K562 (cell line): ENCODE measurements around the gene KRT83. TPM values are rescaled to one million over a fixed set of nuclear protein-coding genes. Genes with fewer than 3 reads are reported as not detected.

Experiments used
- ATAC-seq: fragments of 200-7000 bp; cut with Tn5 transposase; 3 replicates; pipeline ENCODE4 v1.9.1; 2020; ENCODE audit warnings: moderate library complexity
- BruUV-seq: library from RNA; stranded (reverse); fragments of 400-500 nt; replicated peaks from 2 replicates; lab custom pipeline; 2021; lab: Mats Ljungman, UMichigan
- CTCF ChIA-PET: fragments of 300-600 bp; formaldehyde crosslinking; extraction: SDS; loops from one replicate; lab custom pipeline; 2021; ENCODE audit warnings: low intra/inter-chr PET ratio; lab: Yijun Ruan, JAX
- POLR2A ChIA-PET: fragments of 300-600, 350-650 bp; sonication (Branson Sonifier 250); formaldehyde crosslinking; extraction: SDS; loops from one replicate; lab custom pipeline; 2021; ENCODE audit warnings: antibody characterized with exemption, inconsistent platforms; lab: Yijun Ruan, JAX
- DNase-seq, 4 experiments: peaks; one replicate each; pipeline versions ENCODE4 v3.0.0 to v3.0.0-alpha.2; 2011 to 2018; ENCODE audit warnings: low spot score in 3 of 4, mixed read lengths in 3 of 4; ENCODE audit errors: extremely low read depth in 1 of 4
- FAIRE-seq: peaks from 2 replicates; lab custom pipeline; 2011; peaks lifted over from hg19 to GRCh38; lab: Jason Lieb, UNC
- H2AFZ ChIP-seq: 2 replicates; pipeline ENCODE4 v1.6.0; 2011; ENCODE audit warnings: low read depth, low read length, control low read depth, inconsistent platforms
- H3K27ac ChIP-seq: fragments of 200-600 bp; 3 replicates; pipeline ENCODE4 v1.8.0; 2011; ENCODE audit warnings: low read depth, mild to moderate bottlenecking, control low read depth, inconsistent platforms, low read length, moderate library complexity, mixed read lengths; ENCODE audit errors: extremely low read depth
- H3K27me3 ChIP-seq, 2 experiments: fragments of 300-600 bp in 1 of 2; 2 replicates in 1 of 2; 3 replicates in 1 of 2; pipeline versions ENCODE4 v1.6.0 to v1.8.0; 2011; ENCODE audit warnings: inconsistent platforms in 2 of 2, low read length in 2 of 2, mild to moderate bottlenecking in 1 of 2, mixed read lengths in 1 of 2, moderate library complexity in 1 of 2; ENCODE audit not compliant: control insufficient read depth in 2 of 2, insufficient read depth in 2 of 2
- H3K36me3 ChIP-seq: fragments of 300-600 bp; 3 replicates; pipeline ENCODE4 v1.8.0; 2011; ENCODE audit warnings: mild to moderate bottlenecking, low read length, inconsistent platforms; ENCODE audit not compliant: control insufficient read depth, insufficient read depth
- H3K4me1 ChIP-seq, 2 experiments: fragments of 200-600 bp in 1 of 2; replicated peaks in 1 of 2; 2 replicates in 1 of 2; 3 replicates in 1 of 2; pipeline versions ENCODE4 v1.5.1 to v1.8.0; 2011; ENCODE audit warnings: inconsistent platforms in 2 of 2, low read length in 2 of 2, mild to moderate bottlenecking in 1 of 2, mixed read lengths in 1 of 2, moderate library complexity in 1 of 2; ENCODE audit not compliant: control insufficient read depth in 2 of 2, insufficient read depth in 2 of 2
- H3K4me2 ChIP-seq: 2 replicates; pipeline ENCODE4 v1.6.1; 2011; ENCODE audit warnings: low read length, control low read depth, inconsistent platforms, mixed read lengths; ENCODE audit not compliant: insufficient read depth
- H3K4me3 ChIP-seq: fragments of 200-600 bp; sonication (generic), shearing (Covaris generic); 2 replicates; pipeline ENCODE4 v1.5.1; 2016; ENCODE audit warnings: control low read depth, inconsistent platforms
- H3K79me2 ChIP-seq: fragments of 200-600 bp; 3 replicates; pipeline ENCODE4 v1.8.0; 2011; ENCODE audit warnings: low read length, inconsistent platforms; ENCODE audit not compliant: control insufficient read depth, insufficient read depth
- H3K9ac ChIP-seq, 2 experiments: 2 replicates each; pipeline versions ENCODE4 v1.6.0 to v1.6.1; 2011; ENCODE audit warnings: low read depth in 2 of 2, low read length in 2 of 2, control low read depth in 1 of 2, inconsistent platforms in 1 of 2, mild to moderate bottlenecking in 1 of 2, mixed read lengths in 1 of 2; ENCODE audit not compliant: insufficient read depth in 1 of 2
- H3K9me1 ChIP-seq: one replicate; pipeline ENCODE4 v1.6.0; 2011; ENCODE audit warnings: inconsistent platforms, mild to moderate bottlenecking, low read length, moderate library complexity; ENCODE audit not compliant: control insufficient read depth, insufficient read depth
- H3K9me3 ChIP-seq: replicated peaks from 2 replicates; pipeline ENCODE4 v1.5.1; 2011; ENCODE audit warnings: low read depth, low read length, inconsistent platforms; ENCODE audit not compliant: control insufficient read depth, insufficient read depth
- H4K20me1 ChIP-seq: replicated peaks from 2 replicates; pipeline ENCODE4 v1.6.1; 2011; ENCODE audit warnings: low read length, inconsistent platforms, mixed read lengths; ENCODE audit not compliant: control insufficient read depth, insufficient read depth
- NFIC ChIP-seq: fragments of 450-650 bp; IDR thresholded peaks from 2 replicates; pipeline ENCODE4 v1.6.1; 2017; ENCODE audit warnings: mild to moderate bottlenecking, inconsistent platforms
- PRPF4 ChIP-seq: fragments of 200-400 bp; formaldehyde crosslinking; IDR thresholded peaks from one replicate; pipeline ENCODE4 v1.6.1; 2017; ENCODE audit warnings: low read length, low read depth, mild to moderate bottlenecking; ENCODE audit not compliant: insufficient read depth, poor library complexity, severe bottlenecking
- ZBTB49 ChIP-seq: sonication (generic); formaldehyde crosslinking; IDR thresholded peaks from 2 replicates; pipeline ENCODE4 v1.8.0; 2022; ENCODE audit warnings: missing genetic modification reagents, mild to moderate bottlenecking, borderline replicate concordance
- WGBS: fragments of 100-300 bp; shearing (Covaris generic); methylation state at CpG from one replicate; pipeline ENCODE4 v1.1.6; 2016; ENCODE audit warnings: low coverage, mixed read lengths; ENCODE audit not compliant: insufficient coverage; ENCODE audit errors: missing lambda C conversion rate; 5-methylcytosine and 5-hydroxymethylcytosine counted together
- in situ Hi-C: fragments of 300-500 bp; cut with MboI; formaldehyde crosslinking; loops from 4 replicates; pipeline ENCODE4 v1.15.0; 2018; ENCODE audit warnings: inconsistent platforms, mixed read lengths
- intact Hi-C: fragments of 100-400 bp; cut with micrococcal nuclease; formaldehyde crosslinking; loops from 2 replicates; pipeline ENCODE4 v1.14.2; 2022
- polyA plus RNA-seq, 8 experiments: library from polyadenylated mRNA; depleted of rRNA in 4 of 8; stranded (reverse) in 5 of 8; unstranded in 3 of 8; fragments of >200 nt; fragmentation: Nextera tagmentation in 2 of 8; fragmentation: Illumina TruSeq in 1 of 8; extraction: Ambion mirVana in 2 of 8; extraction: Trizol in 1 of 8; gene quantifications; 2 replicates each; pipeline versions ENCODE4 v1.2.1 to v1.2.3, GENCODE V29; 2011 to 2014; ENCODE audit warnings: inconsistent platforms in 1 of 8, missing spikeins in 1 of 8
- total RNA-seq, 7 experiments: library from RNA; depleted of rRNA in 6 of 7; stranded (reverse); fragments of >200 nt in 6 of 7; fragmentation: Illumina TruSeq in 2 of 7; extraction: Trizol in 2 of 7; gene quantifications; 2 replicates each; pipeline versions ENCODE4 v1.2.1 to v1.2.3, GENCODE V29; 2011 to 2021; ENCODE audit warnings: low replicate concordance in 1 of 7

Gene KRT83
- total and polyA plus RNA-seq, 9 of the 15 experiments (the other 6 are each of a cell fraction or from before 2014, with no cell fraction given) = not detected

GRCh38 chr12:52344111-52344510, 22.9 kb upstream of the KRT83 start (continued):
- TF ChIP-seq ZBTB49 (CRISPR knock-in tag) = no peak
- TF ChIP-seq, all 486 proteins: peak for 0

- BruUV-seq = no TSS peak
- Histone ChIP-seq H3K4me3 (no peak overlapping the region), H3K27ac (no peak overlapping the region), H3K27me3 (peaks cover 11 to 57% of the 10 kb centered on the region in 2 experiments; a peak in 3 of 5 replicates), H3K36me3 (no peaks in the 10 kb centered on the region), H4K20me1 (no peaks in the 10 kb centered on the region; the same call in 1 of the 2 replicates), H3K9me1 (no peaks in the 10 kb centered on the region), H3K79me2 (no peaks in the 10 kb centered on the region), H2AFZ (no peak overlapping the region), H3K4me1 (no peaks in the 10 kb centered on the region), H3K9ac (no peak overlapping the region), H3K4me2 (no peak overlapping the region), H3K9me3 (no peaks in the 10 kb centered on the region)
- no peak for FAIRE-seq
- TF ChIP-seq PRPF4 (no peak), NFIC (peak; percentile 60)
- ATAC-seq = no peak
- ChIA-PET POLR2A (no interaction called here), CTCF (no interaction called here)
- intact Hi-C loops = no loop called here
- DNase-seq = no peak
- in situ Hi-C loops = no loop called here
- WGBS = 4% methylated on average over 2 of the region's 2 CpGs
Observed at GRCh38 chr12:52343550-52343949, 22.4 kb upstream of the KRT83 start.
